Measurements from ENCODE around the gene ICE1. TPM values are rescaled to one million over a fixed set of nuclear protein-coding genes. Genes with fewer than 3 reads are reported as not detected.

Gene ICE1
- total and polyA plus RNA-seq, 4 donors, result 4.1 to 18.8 (median 9.5) TPM

GRCh38 chr5:5372930-5373329 is 49.5 kb upstream of the ICE1 start:
- Histone ChIP-seq H3K9me3 (ENCODE audit: control insufficient read depth in 4 of 4, low read length in 3 of 4) (no peaks in the 10 kb centered on the region), H3K27ac (ENCODE audit: low read depth in 1 of 2, low read length in 2 of 2) (no peak overlapping the region), H3K4me1 (ENCODE audit: control insufficient read depth in 4 of 4, insufficient read depth in 4 of 4, low read length in 3 of 4) (peaks cover 0 to 28% (median 14%) of the 10 kb centered on the region in 4 donors), H3K36me3 (ENCODE audit: control insufficient read depth in 4 of 4, insufficient read depth in 3 of 4, low read depth in 1 of 4, low read length in 3 of 4) (no peaks in the 10 kb centered on the region), H3K9ac (ENCODE audit: low read depth in 1 of 2, low read length in 2 of 2) (no peak overlapping the region), H3K4me3 (ENCODE audit: low read depth in 1 of 3, low read length in 3 of 3) (no peak overlapping the region), H3K27me3 (ENCODE audit: control insufficient read depth in 4 of 4, insufficient read depth in 4 of 4, low read length in 3 of 4) (no peaks in the 10 kb centered on the region)
- no peak for TF ChIP-seq EGR1 (IDR thresholded peaks at IDR 0.05; ENCODE audit: low read depth in 2 of 2)
- no peak for DNase-seq (ENCODE audit: low spot score)
- 73% methylated on average over 10 of the region's 10 CpGs for WGBS

GRCh38 chr5:5373351-5373989 is 49.0 kb upstream of the ICE1 start:
- no peaks in the 10 kb centered on the region for H3K36me3 ChIP-seq (ENCODE audit: control insufficient read depth in 4 of 4, insufficient read depth in 3 of 4, low read depth in 1 of 4, low read length in 3 of 4)
- no peak for DNase-seq (ENCODE audit: low spot score)
- H3K4me3 ChIP-seq (ENCODE audit: low read depth in 1 of 3, low read length in 3 of 3), result no peak overlapping the region
- WGBS, result 96% methylated on average over 2 of the region's 2 CpGs
- H3K27ac ChIP-seq (ENCODE audit: low read depth in 1 of 2, low read length in 2 of 2), result no peak overlapping the region
- H3K27me3 ChIP-seq (ENCODE audit: control insufficient read depth in 4 of 4, insufficient read depth in 4 of 4, low read length in 3 of 4), result no peaks in the 10 kb centered on the region
- H3K9ac ChIP-seq (ENCODE audit: low read depth in 1 of 2, low read length in 2 of 2), result no peak overlapping the region
- no peaks in the 10 kb centered on the region for H3K9me3 ChIP-seq (ENCODE audit: control insufficient read depth in 4 of 4, low read length in 3 of 4)
- no peak for TF ChIP-seq FOXA1 (IDR thresholded peaks at IDR 0.05)
- TF ChIP-seq SP1 (IDR thresholded peaks at IDR 0.05), result no peak
- TF ChIP-seq HNF4G (IDR thresholded peaks at IDR 0.05), result no peak
- no peak for TF ChIP-seq ATF3 (IDR thresholded peaks at IDR 0.05)
- TF ChIP-seq RXRA (IDR thresholded peaks at IDR 0.05), result no peak
- TF ChIP-seq MAX (IDR thresholded peaks at IDR 0.05), result no peak
- no peak for TF ChIP-seq JUND (IDR thresholded peaks at IDR 0.05)
- TF ChIP-seq YY1 (IDR thresholded peaks at IDR 0.05), result no peak
- no peak for TF ChIP-seq ZBTB33 (IDR thresholded peaks at IDR 0.05)
- TF ChIP-seq HNF4A (conservative IDR thresholded peaks at IDR 0.05), result no peak
- no peak for TF ChIP-seq GABPA (IDR thresholded peaks at IDR 0.05 in 1 of 2, conservative IDR thresholded peaks at IDR 0.05 in 1 of 2)
- no peak for TF ChIP-seq RAD21 (IDR thresholded peaks at IDR 0.05)
- TF ChIP-seq EGR1 (IDR thresholded peaks at IDR 0.05; ENCODE audit: low read depth in 2 of 2), result no peak
- TF ChIP-seq NR2F2 (IDR thresholded peaks at IDR 0.05), result no peak
- TF ChIP-seq CTCF (IDR thresholded peaks at IDR 0.05; ENCODE audit: low read depth, low read length, missing input control), result no peak
- no peak for TF ChIP-seq TAF1 (conservative IDR thresholded peaks at IDR 0.05)
- TF ChIP-seq REST (IDR thresholded peaks at IDR 0.05), result no peak
- TF ChIP-seq FOXA2 (IDR thresholded peaks at IDR 0.05), result no peak
- H3K4me1 ChIP-seq (ENCODE audit: control insufficient read depth in 4 of 4, insufficient read depth in 4 of 4, low read length in 3 of 4), result peaks cover 0 to 28% (median 14%) of the 10 kb centered on the region in 4 donors
